MM.1S (cell line): ENCODE data around the gene SMIM10.
"Not testable (repeated sequence)": the region's sequence is repeated elsewhere in the genome, so short reads cannot be mapped to it uniquely, and the experiment has no call there.

Experiments used
- DNase-seq: peaks from one replicate; pipeline ENCODE4 v3.0.0-alpha.2; 2015
- H2AFZ ChIP-seq: fragments of 300-600 bp; sonication (generic); 2 replicates; pipeline ENCODE4 v1.6.0; 2016; ENCODE audit warnings: antibody characterized with exemption, low read length
- H3F3A ChIP-seq: fragments of 300-600 bp; sonication (generic); 2 replicates; pipeline ENCODE4 v1.6.1; 2016; ENCODE audit warnings: mild to moderate bottlenecking, antibody characterized with exemption, low read length, moderate library complexity, mixed read lengths; ENCODE audit not compliant: insufficient read depth
- H3K27ac ChIP-seq: fragments of 300-600 bp; sonication (generic); 2 replicates; pipeline ENCODE4 v1.5.1; 2016; ENCODE audit warnings: mild to moderate bottlenecking, low read length
- H3K27me3 ChIP-seq: fragments of 300-600 bp; sonication (generic); replicated peaks from 2 replicates; pipeline ENCODE4 v1.6.0; 2016; ENCODE audit warnings: low read length; ENCODE audit not compliant: insufficient read depth
- H3K36me3 ChIP-seq: fragments of 300-600 bp; sonication (generic); replicated peaks from 2 replicates; pipeline ENCODE4 v1.6.1; 2016; ENCODE audit warnings: mild to moderate bottlenecking, low read length, mixed read lengths; ENCODE audit not compliant: insufficient read depth
- H3K4me1 ChIP-seq: fragments of 300-600 bp; sonication (generic); 2 replicates; pipeline ENCODE4 v1.6.1; 2016; ENCODE audit warnings: low read length, mixed read lengths
- H3K4me2 ChIP-seq: fragments of 300-600 bp; sonication (generic); 2 replicates; pipeline ENCODE4 v1.6.0; 2016; ENCODE audit warnings: low read depth, low read length
- H3K4me3 ChIP-seq: fragments of 300-600 bp; sonication (generic); 2 replicates; pipeline ENCODE4 v1.5.1; 2016; ENCODE audit warnings: low read length, mixed read lengths
- H3K79me2 ChIP-seq: fragments of 300-600 bp; sonication (generic); 2 replicates; pipeline ENCODE4 v1.6.1; 2016; ENCODE audit warnings: mixed run types, low read length, mixed read lengths
- H3K9ac ChIP-seq: fragments of 300-600 bp; sonication (generic); 2 replicates; pipeline ENCODE4 v1.6.1; 2016; ENCODE audit warnings: low read length, mixed read lengths
- H3K9me2 ChIP-seq: fragments of 300-600 bp; sonication (generic); replicated peaks from 2 replicates; pipeline ENCODE4 v1.6.1; 2016; ENCODE audit warnings: mild to moderate bottlenecking, low read length, mixed read lengths; ENCODE audit not compliant: insufficient read depth
- H3K9me3 ChIP-seq: fragments of 300-600 bp; sonication (generic); replicated peaks from 2 replicates; pipeline ENCODE4 v1.6.1; 2016; ENCODE audit warnings: mild to moderate bottlenecking, low read length, mixed read lengths; ENCODE audit not compliant: insufficient read depth
- H4K20me1 ChIP-seq: fragments of 300-600 bp; sonication (generic); 2 replicates; pipeline ENCODE4 v1.6.1; 2016; ENCODE audit warnings: mild to moderate bottlenecking, low read length, moderate library complexity, mixed read lengths; ENCODE audit not compliant: insufficient read depth
- EZH2 ChIP-seq: fragments of 300-600 bp; sonication (generic); optimal IDR thresholded peaks from 2 replicates; pipeline ENCODE3; 2017; ENCODE audit warnings: low read depth, mild to moderate bottlenecking, antibody characterized with exemption, low read length, mixed read lengths
- EZH2phosphoT487 ChIP-seq: fragments of 300-600 bp; sonication (generic); IDR thresholded peaks from 2 replicates; pipeline ENCODE4 v1.6.1; 2018; ENCODE audit warnings: antibody characterized with exemption, low read length
- TF ChIP-seq, protein P1 (sequence below): fragments of 300-600 bp; sonication (generic); IDR thresholded peaks from 2 replicates; pipeline ENCODE4 v1.5.1; 2016; ENCODE audit warnings: antibody characterized with exemption, low read length, mixed read lengths

SMIM10 gene

DNA sequence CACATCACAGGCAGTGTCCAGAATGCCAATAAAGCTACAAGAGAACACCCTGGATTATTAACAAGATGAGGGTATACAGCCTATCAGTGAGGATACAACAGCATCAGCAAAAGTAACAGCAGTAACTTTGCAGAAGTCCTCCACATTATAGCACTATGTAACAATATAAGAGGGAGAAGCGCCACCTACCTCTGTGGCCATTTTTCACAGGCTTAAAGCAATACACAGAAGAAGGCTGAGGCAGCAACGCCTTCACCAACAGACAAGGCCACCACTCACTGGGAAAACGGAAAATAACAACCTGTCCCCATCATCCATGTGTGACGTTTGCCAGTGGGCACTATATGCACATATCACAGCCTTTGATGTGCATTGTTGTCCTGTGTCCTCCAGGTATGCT, 19.0 kb downstream of the SMIM10 start:
- Histone ChIP-seq H3K9me2 (no peaks in the 10 kb centered on the region), H3K27me3 (no peaks in the 10 kb centered on the region), H3K4me2 (no peak overlapping the region), H3K9ac (no peak overlapping the region), H3F3A (no peaks in the 10 kb centered on the region), H4K20me1 (no peaks in the 10 kb centered on the region), H3K36me3 (no peaks in the 10 kb centered on the region), H2AFZ (no peak overlapping the region), H3K79me2 (no peaks in the 10 kb centered on the region), H3K4me3 (no peak overlapping the region), H3K4me1 (no peaks in the 10 kb centered on the region), H3K9me3 (no peaks in the 10 kb centered on the region), H3K27ac (no peak overlapping the region)
- DNase-seq: no peak
- no peak for TF ChIP-seq EZH2phosphoT487
- TF ChIP-seq, protein P1, sequence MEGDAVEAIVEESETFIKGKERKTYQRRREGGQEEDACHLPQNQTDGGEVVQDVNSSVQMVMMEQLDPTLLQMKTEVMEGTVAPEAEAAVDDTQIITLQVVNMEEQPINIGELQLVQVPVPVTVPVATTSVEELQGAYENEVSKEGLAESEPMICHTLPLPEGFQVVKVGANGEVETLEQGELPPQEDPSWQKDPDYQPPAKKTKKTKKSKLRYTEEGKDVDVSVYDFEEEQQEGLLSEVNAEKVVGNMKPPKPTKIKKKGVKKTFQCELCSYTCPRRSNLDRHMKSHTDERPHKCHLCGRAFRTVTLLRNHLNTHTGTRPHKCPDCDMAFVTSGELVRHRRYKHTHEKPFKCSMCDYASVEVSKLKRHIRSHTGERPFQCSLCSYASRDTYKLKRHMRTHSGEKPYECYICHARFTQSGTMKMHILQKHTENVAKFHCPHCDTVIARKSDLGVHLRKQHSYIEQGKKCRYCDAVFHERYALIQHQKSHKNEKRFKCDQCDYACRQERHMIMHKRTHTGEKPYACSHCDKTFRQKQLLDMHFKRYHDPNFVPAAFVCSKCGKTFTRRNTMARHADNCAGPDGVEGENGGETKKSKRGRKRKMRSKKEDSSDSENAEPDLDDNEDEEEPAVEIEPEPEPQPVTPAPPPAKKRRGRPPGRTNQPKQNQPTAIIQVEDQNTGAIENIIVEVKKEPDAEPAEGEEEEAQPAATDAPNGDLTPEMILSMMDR: no peak
- TF ChIP-seq EZH2: no peak

DNA sequence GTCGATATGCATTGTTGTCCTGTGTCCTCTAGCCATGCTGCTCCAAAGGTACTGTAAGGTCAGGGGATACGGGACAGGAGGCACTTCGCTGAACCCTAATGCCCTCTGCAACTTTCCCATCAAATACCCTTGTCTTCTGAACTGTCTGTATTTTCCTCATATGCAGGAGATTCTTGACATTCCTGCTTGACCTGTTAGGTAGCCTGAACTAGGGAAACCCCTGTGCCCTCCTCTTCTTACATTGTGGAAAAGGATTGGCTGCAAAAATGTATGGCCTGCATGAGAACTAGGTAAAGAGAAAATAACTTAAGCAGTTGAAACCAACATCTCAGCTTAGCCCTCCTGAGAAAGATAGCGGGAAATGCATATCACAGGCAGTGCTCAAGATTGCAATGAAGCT, 20.1 kb downstream of the SMIM10 start:
- no peak for DNase-seq
- H3K27me3 ChIP-seq: no peaks in the 10 kb centered on the region
- no peaks in the 10 kb centered on the region for H3K79me2 ChIP-seq
- H3K27ac ChIP-seq: no peak overlapping the region
- H3K4me3 ChIP-seq: no peak overlapping the region
- no peak overlapping the region for H3K4me2 ChIP-seq
- no peak overlapping the region for H2AFZ ChIP-seq
- no peaks in the 10 kb centered on the region for H3K4me1 ChIP-seq
- TF ChIP-seq, protein P1: no peak
- TF ChIP-seq EZH2phosphoT487 (no peak), EZH2 (no peak)
- no peaks in the 10 kb centered on the region for H3K9me3 ChIP-seq
- no peaks in the 10 kb centered on the region for H3F3A ChIP-seq
- H4K20me1 ChIP-seq: no peaks in the 10 kb centered on the region
- H3K9ac ChIP-seq: no peak overlapping the region
- no peaks in the 10 kb centered on the region for H3K9me2 ChIP-seq
- no peaks in the 10 kb centered on the region for H3K36me3 ChIP-seq

DNA sequence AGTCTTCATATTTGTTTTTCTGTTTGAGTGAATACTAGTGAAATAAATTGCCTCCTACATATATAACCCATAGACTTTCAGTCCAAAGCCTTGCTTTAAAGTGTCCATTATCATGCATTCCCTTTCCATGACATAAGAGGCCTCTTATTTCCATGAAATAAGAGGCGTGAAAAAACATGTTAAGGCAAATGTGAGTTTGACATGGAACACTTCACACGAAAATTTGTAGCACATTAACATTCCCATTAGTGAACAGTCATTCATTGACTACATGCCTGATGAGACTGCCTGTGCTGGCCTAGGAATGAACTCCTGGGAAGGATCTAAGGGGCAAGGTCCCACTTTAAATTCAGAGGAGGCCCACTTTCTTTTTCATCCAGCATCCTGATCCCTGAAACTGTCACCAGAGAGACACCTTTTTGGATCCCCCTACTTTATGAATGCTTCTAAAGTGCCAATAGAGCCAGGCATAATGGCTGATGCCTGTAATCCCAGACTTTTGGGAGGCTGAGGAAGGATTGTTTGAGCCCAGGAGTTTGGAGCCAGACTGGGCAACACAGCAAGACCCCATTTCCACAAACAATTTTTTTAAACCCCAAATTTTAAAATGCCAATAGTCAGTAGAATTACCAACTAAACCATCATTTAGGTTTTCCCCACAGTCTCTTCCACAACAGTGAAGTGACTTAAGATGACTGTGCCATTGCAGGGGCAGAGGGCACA, 24.9 kb downstream of the SMIM10 start:
- Histone ChIP-seq H3K4me1 (no peaks in the 10 kb centered on the region), H3K4me2 (no peak overlapping the region), H3K9me2 (no peaks in the 10 kb centered on the region), H3K9ac (no peak overlapping the region), H3K4me3 (no peak overlapping the region), H2AFZ (no peak overlapping the region), H3K36me3 (no peaks in the 10 kb centered on the region), H3K27ac (no peak overlapping the region), H4K20me1 (no peaks in the 10 kb centered on the region), H3K27me3 (no peaks in the 10 kb centered on the region), H3K9me3 (no peaks in the 10 kb centered on the region), H3K79me2 (no peaks in the 10 kb centered on the region), H3F3A (no peaks in the 10 kb centered on the region)
- TF ChIP-seq EZH2 (no peak), EZH2phosphoT487 (no peak)
- TF ChIP-seq, protein P1: no peak
- no peak for DNase-seq

DNA sequence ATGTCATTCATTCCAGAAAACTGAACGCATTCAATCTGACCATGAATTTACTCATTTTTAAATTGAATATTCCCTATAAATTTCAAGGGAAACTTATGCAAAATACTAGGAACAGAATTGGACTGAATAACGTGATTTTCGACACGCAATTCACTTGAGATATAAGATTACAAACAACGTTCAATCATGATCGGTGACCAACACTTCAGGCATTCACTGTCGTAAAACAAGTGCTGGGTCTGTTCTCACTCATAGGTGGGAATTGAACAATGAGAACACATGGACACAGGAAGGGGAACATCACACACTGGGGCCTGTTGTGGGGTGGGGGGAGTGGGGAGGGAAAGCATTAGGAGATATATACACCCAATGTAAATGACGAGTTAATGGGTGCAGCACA, 29.1 kb downstream of the SMIM10 start:
- not testable (repeated sequence) for H3K4me2 ChIP-seq, H3K79me2 ChIP-seq, H3K9me2 ChIP-seq, H3K36me3 ChIP-seq, H3K27me3 ChIP-seq, H3K27ac ChIP-seq, H3K9ac ChIP-seq, H3F3A ChIP-seq, H2AFZ ChIP-seq, H4K20me1 ChIP-seq, H3K9me3 ChIP-seq, DNase-seq, H3K4me3 ChIP-seq, H3K4me1 ChIP-seq

DNA sequence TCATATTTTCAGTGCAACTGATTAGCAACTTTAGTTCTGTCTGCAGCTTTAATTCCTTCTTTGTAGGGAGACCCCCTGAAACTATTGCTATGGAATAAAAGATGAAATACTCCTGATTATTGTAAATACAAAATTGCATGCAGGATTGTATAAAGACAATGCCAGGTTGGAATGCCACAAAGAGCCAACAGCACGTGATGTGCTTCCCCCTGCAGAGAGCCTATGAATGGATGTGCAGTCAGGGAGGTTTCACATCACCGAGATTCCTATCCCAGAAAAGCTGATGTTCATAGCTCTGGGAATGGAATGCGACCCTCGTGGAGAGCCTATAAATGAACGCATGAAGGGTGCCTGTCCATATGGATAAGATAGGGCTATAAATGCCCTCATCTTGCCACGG, 33.0 kb downstream of the SMIM10 start:
- not testable (repeated sequence) for H4K20me1 ChIP-seq, H3K27ac ChIP-seq, H3F3A ChIP-seq, H3K4me2 ChIP-seq, H3K9me3 ChIP-seq, H3K9me2 ChIP-seq, H3K36me3 ChIP-seq, H3K4me1 ChIP-seq, H2AFZ ChIP-seq, H3K79me2 ChIP-seq, DNase-seq, H3K9ac ChIP-seq, H3K27me3 ChIP-seq, H3K4me3 ChIP-seq
